GM12878 (cell line): Measurements from ENCODE around the gene SNX3. TPM values are rescaled to one million over a fixed set of nuclear protein-coding genes. Genes with fewer than 3 reads are reported as not detected.

Experiments
- ATF2 ChIP-seq: IDR thresholded peaks from 2 replicates; pipeline ENCODE4 v1.6.1; 2012; ENCODE audit warnings: low read length, inconsistent platforms
- CBX3 ChIP-seq: fragments of 200-600 bp; sonication (generic); IDR thresholded peaks from 2 replicates; pipeline ENCODE4 v1.6.1; 2016; ENCODE audit warnings: low read depth, borderline replicate concordance
- HCFC1 ChIP-seq: fragments of 150-350 bp; IDR thresholded peaks from 2 replicates; pipeline ENCODE4 v1.6.1; 2014; ENCODE audit warnings: low read length
- JUND ChIP-seq: IDR thresholded peaks from 2 replicates; pipeline ENCODE4 v1.6.1; 2012; ENCODE audit warnings: low read depth, mild to moderate bottlenecking, low read length, improper control_type of control experiment, moderate library complexity
- MTA3 ChIP-seq: IDR thresholded peaks from 2 replicates; pipeline ENCODE4 v1.6.1; 2012; ENCODE audit warnings: low read length, inconsistent platforms, borderline replicate concordance
- MXI1 ChIP-seq: fragments of 150-350 bp; IDR thresholded peaks from 2 replicates; pipeline ENCODE4 v1.6.1; 2011; ENCODE audit warnings: low read depth, mild to moderate bottlenecking, inconsistent platforms, low read length, improper control_type of control experiment
- RBBP5 ChIP-seq: fragments of 200-600 bp; sonication (generic); conservative IDR thresholded peaks from 2 replicates; pipeline ENCODE4 v1.6.1; 2016
- REST ChIP-seq: IDR thresholded peaks from 2 replicates; pipeline ENCODE4 v1.6.1; 2012; ENCODE audit warnings: mild to moderate bottlenecking, low read depth, low read length
- ZBTB40 ChIP-seq: fragments of 450-650 bp; IDR thresholded peaks from 2 replicates; pipeline ENCODE4 v1.6.1; 2016; ENCODE audit warnings: mild to moderate bottlenecking, moderate library complexity, borderline replicate concordance
- ZNF274 ChIP-seq: IDR thresholded peaks from one replicate; pipeline ENCODE4 v1.8.0; 2011; ENCODE audit not compliant: insufficient read length, insufficient read depth
- polyA plus RNA-seq, 11 experiments: library from polyadenylated mRNA; depleted of rRNA in 4 of 11; unstranded in 6 of 11; stranded (reverse) in 5 of 11; fragments of >200 nt; fragmentation: Nextera tagmentation in 4 of 11; fragmentation: Illumina TruSeq in 1 of 11; extraction: Ambion mirVana in 4 of 11; extraction: Trizol in 1 of 11; gene quantifications; 1 replicate in 1 of 11; 2 replicates in 10 of 11; pipeline versions ENCODE4 v1.2.1 to v1.2.3, GENCODE V29; 2011 to 2016; ENCODE audit warnings: inconsistent platforms in 2 of 11, missing spikeins in 2 of 11, low read depth in 1 of 11
- total RNA-seq, 4 experiments: library from RNA; depleted of rRNA in 3 of 4; stranded (reverse); fragments of >200 nt in 3 of 4; fragmentation: Illumina TruSeq in 1 of 4; extraction: Trizol in 1 of 4; gene quantifications; 2 replicates each; pipeline versions ENCODE4 v1.2.1 to v1.2.3, GENCODE V29; 2013 to 2021

The SNX3 gene
- total and polyA plus RNA-seq, 10 of the 15 experiments (the other 5 are each of a cell fraction or from before 2014, with no cell fraction given) = 43.7 to 297 (median 95.6) TPM

DNA sequence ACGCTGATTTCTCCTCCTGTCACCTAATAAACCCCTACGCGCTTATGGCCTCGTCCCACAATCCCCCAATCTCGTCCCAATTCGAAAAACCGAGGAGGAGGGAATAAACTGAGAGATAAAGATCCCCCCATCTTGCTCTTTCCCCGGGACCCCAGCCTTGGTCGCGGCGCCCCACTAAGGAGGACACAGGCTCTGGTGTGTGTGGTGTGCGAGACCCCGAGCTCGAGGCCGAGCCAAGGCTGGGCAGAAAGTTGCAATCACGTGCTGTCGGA, 96.4 kb downstream of the SNX3 start (continued):
- TF ChIP-seq JUND (no peak), ATF2 (no peak), MTA3 (no peak), RBBP5 (no peak), ZBTB40 (no peak), ZNF274 (no peak), CBX3 (no peak), REST (no peak), MXI1 (no peak), HCFC1 (no peak)
- TF ChIP-seq, all 136 proteins: peak for 0
